Fibroblast of villous mesenchyme (primary cell): Measurements from ENCODE around the gene FOXP3. TPM values are rescaled to one million over a fixed set of nuclear protein-coding genes. Genes with fewer than 3 reads are reported as not detected.
"Not testable (repeated sequence)": the region's sequence is repeated elsewhere in the genome, so short reads cannot be mapped to it uniquely, and the experiment has no call there.

Experiments
- DNase-seq: peaks from one replicate; pipeline ENCODE4 v3.0.0-alpha.2; 2010; ENCODE audit warnings: low read depth
- H3K4me3 ChIP-seq: 2 replicates; pipeline ENCODE4 v1.5.1; 2011; ENCODE audit warnings: low read depth, mild to moderate bottlenecking, low read length
- CTCF ChIP-seq: IDR thresholded peaks from 2 replicates; pipeline ENCODE4 v1.5.1; 2012; ENCODE audit warnings: low read depth, mild to moderate bottlenecking, low read length; ENCODE audit not compliant: insufficient read depth
- total RNA-seq: library from RNA; depleted of rRNA; stranded (reverse); fragments of >200 nt; gene quantifications from 2 replicates; pipeline ENCODE4 v1.2.3, GENCODE V29; 2012

Gene FOXP3, protein sequence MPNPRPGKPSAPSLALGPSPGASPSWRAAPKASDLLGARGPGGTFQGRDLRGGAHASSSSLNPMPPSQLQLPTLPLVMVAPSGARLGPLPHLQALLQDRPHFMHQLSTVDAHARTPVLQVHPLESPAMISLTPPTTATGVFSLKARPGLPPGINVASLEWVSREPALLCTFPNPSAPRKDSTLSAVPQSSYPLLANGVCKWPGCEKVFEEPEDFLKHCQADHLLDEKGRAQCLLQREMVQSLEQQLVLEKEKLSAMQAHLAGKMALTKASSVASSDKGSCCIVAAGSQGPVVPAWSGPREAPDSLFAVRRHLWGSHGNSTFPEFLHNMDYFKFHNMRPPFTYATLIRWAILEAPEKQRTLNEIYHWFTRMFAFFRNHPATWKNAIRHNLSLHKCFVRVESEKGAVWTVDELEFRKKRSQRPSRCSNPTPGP
- under 0.01 TPM in 1 of 2 replicates, not detected in the other for total RNA-seq

DNA sequence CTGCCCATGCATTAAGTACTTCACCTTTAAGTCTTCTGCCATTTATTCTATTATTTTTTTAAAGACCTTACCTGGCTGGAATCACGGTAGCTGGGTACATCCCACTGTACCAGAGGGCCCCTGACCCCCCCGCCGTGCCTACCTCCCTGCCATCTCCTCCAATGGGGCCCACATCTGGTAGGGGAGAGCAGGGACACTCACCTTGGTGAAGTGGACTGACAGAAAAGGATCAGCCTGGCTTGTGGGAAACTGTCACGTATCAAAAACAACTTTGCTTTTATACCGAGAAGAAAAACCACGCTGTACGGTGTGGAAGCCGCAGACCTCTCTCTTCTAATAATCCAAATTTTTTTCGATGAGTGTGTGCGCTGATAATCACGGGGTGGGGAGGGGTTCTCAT, at the start of gene FOXP3:
FOXP3 (minus strand) TSS at position 251 of the 400 bp plus-strand sequence. CDS start 6,205 bp downstream, outside the sequence.
- TF ChIP-seq CTCF: no peak
- no peak for DNase-seq
- H3K4me3 ChIP-seq: no peak within 1 kb of the TSS

DNA sequence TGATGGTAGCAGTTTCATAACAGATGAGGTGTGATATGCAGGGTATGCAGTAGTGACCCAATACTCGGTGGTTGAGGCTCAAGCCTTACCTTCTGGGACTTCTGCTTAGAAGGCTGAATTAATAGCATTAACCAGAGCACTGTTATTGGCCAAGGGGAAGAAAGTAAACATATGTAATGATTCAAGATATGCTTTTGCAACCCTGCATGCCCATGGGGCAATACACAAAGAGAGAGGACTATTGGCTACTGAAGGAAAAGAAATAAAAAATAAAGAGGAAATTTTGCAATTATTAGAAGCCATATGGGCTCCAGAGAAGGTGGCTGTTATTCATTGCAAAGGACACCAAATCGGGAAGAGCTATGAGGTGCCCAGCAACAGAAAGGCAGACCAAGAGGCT, 47.7 kb upstream of the FOXP3 start:
- DNase-seq: no peak
- TF ChIP-seq CTCF: no peak
- H3K4me3 ChIP-seq: no peak overlapping the region

DNA sequence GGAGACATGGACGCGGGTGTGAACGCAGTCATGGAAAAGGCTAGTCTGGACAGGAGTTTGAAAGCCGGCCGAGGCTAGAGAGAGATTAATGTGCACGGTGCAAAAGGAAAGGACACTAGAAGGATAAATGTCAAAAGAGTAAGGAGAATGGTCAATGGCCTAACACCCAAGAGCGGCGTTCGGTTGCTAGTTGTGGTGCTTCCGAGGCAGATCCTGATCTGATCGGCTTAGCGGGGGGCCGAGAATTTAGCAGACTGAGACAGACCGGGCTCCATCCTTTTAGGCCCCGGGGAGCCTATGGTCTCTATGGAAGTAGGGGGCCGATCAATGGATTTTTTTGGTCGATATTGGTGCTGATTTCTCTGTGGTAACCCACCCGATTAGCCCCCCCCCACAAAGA, 45.9 kb upstream of the FOXP3 start:
- TF ChIP-seq CTCF: no peak
- DNase-seq: no peak
- H3K4me3 ChIP-seq: no peak overlapping the region

- no peak for TF ChIP-seq CTCF
- peak overlapping the region; percentile 42 for H3K4me3 ChIP-seq
- peak; percentile 34 for DNase-seq
These were observed 45.0 kb upstream of the FOXP3 start for GRCh38 chrX:49309401-49309981.

GRCh38 chrX:49308604-49309269, 44.2 kb upstream of the FOXP3 start:
- no peak for TF ChIP-seq CTCF
- H3K4me3 ChIP-seq: peak overlapping the region; percentile 42
- peak; percentile 39 for DNase-seq

GRCh38 chrX:49307775-49308174, 43.3 kb upstream of the FOXP3 start:
- DNase-seq, H3K4me3 ChIP-seq: not testable (repeated sequence)

DNA sequence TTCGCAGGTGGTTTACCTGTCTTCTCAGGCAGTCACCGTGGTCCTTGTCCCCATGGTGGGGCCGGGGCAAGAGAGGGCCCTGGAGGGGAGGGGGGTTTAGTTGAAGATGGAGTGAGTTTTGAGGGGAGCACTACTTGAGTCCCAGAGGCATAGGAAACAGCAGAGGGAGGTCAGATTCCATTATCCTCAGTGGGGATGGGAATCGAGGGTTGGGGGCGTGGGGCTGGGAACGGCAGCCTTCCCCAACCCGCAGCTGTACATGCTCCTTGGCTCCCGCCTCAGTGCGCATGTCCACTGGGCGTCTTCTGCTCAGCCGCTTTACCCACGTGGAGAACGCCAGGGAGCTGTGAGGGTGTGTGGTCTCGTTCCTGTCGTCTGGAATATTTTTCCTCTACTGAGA, 38.8 kb upstream of the FOXP3 start, which contains the start of gene GAGE10:
GAGE10 (plus strand) TSS at position 301 of the 400 bp plus-strand sequence. CDS start 1,214 bp downstream, outside the sequence.
- no peak within 1 kb of the TSS for H3K4me3 ChIP-seq
- DNase-seq: no peak
- TF ChIP-seq CTCF: no peak
